ENCODE measurements around the gene MRO. TPM values are rescaled to one million over a fixed set of nuclear protein-coding genes. Genes with fewer than 3 reads are reported as not detected.

MRO gene
- total RNA-seq, 1 experiment from 2014 or later: 0.84 TPM

GRCh38 chr18:50753311-50753710 is 66.5 kb downstream of the MRO start:
- Histone ChIP-seq H3K27me3 (ENCODE audit: insufficient read depth, low read length) (peaks cover 14% of the 10 kb centered on the region; the same call in 1 of the 2 replicates), H3K27ac (ENCODE audit: low read depth, low read length) (no peak overlapping the region), H3K79me2 (ENCODE audit: insufficient read depth, low read length) (no peaks in the 10 kb centered on the region), H4K20me1 (ENCODE audit: insufficient read depth) (no peaks in the 10 kb centered on the region), H3K9me3 (ENCODE audit: control insufficient read depth in 1 of 2, insufficient read depth in 1 of 2, low read depth in 1 of 2, low read length in 2 of 2) (0 out of 4 replicates have a peak, but pooled peaks cover 0 to 6% of the 10 kb centered on the region in 2 experiments), H3K4me2 (ENCODE audit: low read length) (no peak overlapping the region), H3K36me3 (ENCODE audit: control insufficient read depth in 1 of 2, insufficient read depth in 2 of 2, low read length in 2 of 2) (no peaks in the 10 kb centered on the region), H3K4me1 (ENCODE audit: control insufficient read depth in 1 of 2, insufficient read depth in 2 of 2, low read length in 2 of 2) (peaks cover 5 to 9% of the 10 kb centered on the region in 2 experiments; a peak in 3 of 4 replicates), H3K9ac (ENCODE audit: low read length) (no peak overlapping the region), H3K9me2 (ENCODE audit: insufficient read depth) (no peaks in the 10 kb centered on the region), H2AFZ (ENCODE audit: low read depth, low read length, poor library complexity, severe bottlenecking) (no peak overlapping the region), H3K4me3 (replicated peaks in 1 of 2; ENCODE audit: low read depth in 1 of 2, low read length in 2 of 2) (no peak overlapping the region)
- CTCF ChIA-PET: no interaction called here
- no peak for ATAC-seq
- TF ChIP-seq EGR1 (IDR thresholded peaks at IDR 0.05; ENCODE audit: low read depth) (no peak), SP1 (IDR thresholded peaks at IDR 0.05; ENCODE audit: low read depth) (no peak), POLR2AphosphoS5 (IDR thresholded peaks at IDR 0.05; ENCODE audit: low read depth, low read length) (no peak), YY1 (IDR thresholded peaks at IDR 0.05; ENCODE audit: extremely low read depth, insufficient replicate concordance, low read depth, low read length) (no peak), ELF1 (IDR thresholded peaks at IDR 0.05; ENCODE audit: borderline replicate concordance, low read depth) (no peak), POLR2A (IDR thresholded peaks at IDR 0.05; ENCODE audit: borderline replicate concordance, extremely low read depth, insufficient read depth, insufficient read length) (no peak), FOSL1 (IDR thresholded peaks at IDR 0.05; ENCODE audit: low read depth) (no peak), JUND (IDR thresholded peaks at IDR 0.05) (no peak), EZH2 (IDR thresholded peaks at IDR 0.05) (no peak), CBX3 (IDR thresholded peaks at IDR 0.05; ENCODE audit: low read depth) (no peak)
- intact Hi-C loops (cut with micrococcal nuclease): no loop called here
- no TSS peak for BruUV-seq (replicated peaks)
- DNase-seq (ENCODE audit: low read depth, low spot score): no peak
- POLR2A ChIA-PET: no interaction called here
- RAD21 ChIA-PET (ENCODE audit: low non-redundant PET in 1 of 2, low total read pairs in 2 of 2, uncharacterized antibody in 2 of 2, unreplicated experiment in 2 of 2): no interaction called here

DNA sequence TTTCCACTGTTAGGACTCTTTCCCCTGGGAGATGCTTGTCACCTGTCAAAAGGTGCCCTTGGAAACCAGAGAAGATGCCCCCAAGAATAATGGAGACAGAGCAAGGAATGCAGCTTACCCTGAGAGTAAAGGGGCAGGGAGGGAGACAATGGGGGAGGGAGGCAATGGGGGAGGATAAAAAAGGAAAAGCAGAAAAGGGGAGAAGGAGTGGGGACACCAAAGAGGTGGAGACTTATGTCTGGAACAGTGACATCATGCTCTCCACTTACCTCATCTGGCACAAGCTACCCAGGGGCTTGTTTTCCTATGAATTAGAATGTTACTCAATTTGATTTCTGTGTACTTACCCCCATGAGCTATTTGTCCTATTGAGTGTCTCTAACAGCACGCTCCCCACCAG is 67.9 kb downstream of the MRO start:
- BruUV-seq (replicated peaks): no TSS peak
- intact Hi-C loops (cut with micrococcal nuclease): no loop called here
- ChIA-PET POLR2A (no interaction called here), CTCF (no interaction called here), RAD21 (ENCODE audit: low non-redundant PET in 1 of 2, low total read pairs in 2 of 2, uncharacterized antibody in 2 of 2, unreplicated experiment in 2 of 2) (no interaction called here)
- no peak overlapping the region for H3K27ac ChIP-seq (ENCODE audit: low read depth, low read length)
- no peak for TF ChIP-seq ELF1 (IDR thresholded peaks at IDR 0.05; ENCODE audit: borderline replicate concordance, low read depth)
- TF ChIP-seq JUND (IDR thresholded peaks at IDR 0.05): no peak
- no peak for TF ChIP-seq POLR2AphosphoS5 (IDR thresholded peaks at IDR 0.05; ENCODE audit: low read depth, low read length)
- TF ChIP-seq SIN3A (IDR thresholded peaks at IDR 0.05; ENCODE audit: low read depth): no peak
- TF ChIP-seq EZH2 (IDR thresholded peaks at IDR 0.05): no peak
- TF ChIP-seq, protein P1, sequence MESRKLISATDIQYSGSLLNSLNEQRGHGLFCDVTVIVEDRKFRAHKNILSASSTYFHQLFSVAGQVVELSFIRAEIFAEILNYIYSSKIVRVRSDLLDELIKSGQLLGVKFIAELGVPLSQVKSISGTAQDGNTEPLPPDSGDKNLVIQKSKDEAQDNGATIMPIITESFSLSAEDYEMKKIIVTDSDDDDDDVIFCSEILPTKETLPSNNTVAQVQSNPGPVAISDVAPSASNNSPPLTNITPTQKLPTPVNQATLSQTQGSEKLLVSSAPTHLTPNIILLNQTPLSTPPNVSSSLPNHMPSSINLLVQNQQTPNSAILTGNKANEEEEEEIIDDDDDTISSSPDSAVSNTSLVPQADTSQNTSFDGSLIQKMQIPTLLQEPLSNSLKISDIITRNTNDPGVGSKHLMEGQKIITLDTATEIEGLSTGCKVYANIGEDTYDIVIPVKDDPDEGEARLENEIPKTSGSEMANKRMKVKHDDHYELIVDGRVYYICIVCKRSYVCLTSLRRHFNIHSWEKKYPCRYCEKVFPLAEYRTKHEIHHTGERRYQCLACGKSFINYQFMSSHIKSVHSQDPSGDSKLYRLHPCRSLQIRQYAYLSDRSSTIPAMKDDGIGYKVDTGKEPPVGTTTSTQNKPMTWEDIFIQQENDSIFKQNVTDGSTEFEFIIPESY (IDR thresholded peaks at IDR 0.05; ENCODE audit: extremely low read depth, insufficient replicate concordance, low read length): no peak
- no peak for TF ChIP-seq YY1 (IDR thresholded peaks at IDR 0.05; ENCODE audit: extremely low read depth, insufficient replicate concordance, low read depth, low read length)
- no peak for TF ChIP-seq EGR1 (IDR thresholded peaks at IDR 0.05; ENCODE audit: low read depth)
- TF ChIP-seq REST (IDR thresholded peaks at IDR 0.05; ENCODE audit: low read depth): no peak
- TF ChIP-seq FOSL1 (IDR thresholded peaks at IDR 0.05; ENCODE audit: low read depth): no peak
- no peak for TF ChIP-seq CEBPB (IDR thresholded peaks at IDR 0.05; ENCODE audit: low read depth)
- no peak overlapping the region for H3K4me3 ChIP-seq (replicated peaks in 1 of 2; ENCODE audit: low read depth in 1 of 2, low read length in 2 of 2)
- DNase-seq (ENCODE audit: low read depth, low spot score) (no peak), ATAC-seq (no peak)
- H3K79me2 ChIP-seq (ENCODE audit: insufficient read depth, low read length): no peaks in the 10 kb centered on the region
- H3K4me1 ChIP-seq (ENCODE audit: control insufficient read depth in 1 of 2, insufficient read depth in 2 of 2, low read length in 2 of 2): peaks cover 9 to 16% of the 10 kb centered on the region in 2 experiments; a peak in 3 of 4 replicates
- no peak overlapping the region for H3K9ac ChIP-seq (ENCODE audit: low read length)
- no peak overlapping the region for H3K4me2 ChIP-seq (ENCODE audit: low read length)
- H3K9me3 ChIP-seq (ENCODE audit: control insufficient read depth in 1 of 2, insufficient read depth in 1 of 2, low read depth in 1 of 2, low read length in 2 of 2): 0 out of 4 replicates have a peak, but pooled peaks cover 0 to 6% of the 10 kb centered on the region in 2 experiments
- no peaks in the 10 kb centered on the region for H3K9me2 ChIP-seq (ENCODE audit: insufficient read depth)
- no peaks in the 10 kb centered on the region for H4K20me1 ChIP-seq (ENCODE audit: insufficient read depth)
- no peak overlapping the region for H2AFZ ChIP-seq (ENCODE audit: low read depth, low read length, poor library complexity, severe bottlenecking)
- no peaks in the 10 kb centered on the region for H3K36me3 ChIP-seq (ENCODE audit: control insufficient read depth in 1 of 2, insufficient read depth in 2 of 2, low read length in 2 of 2)
- peaks cover 14% of the 10 kb centered on the region; the same call in 1 of the 2 replicates for H3K27me3 ChIP-seq (ENCODE audit: insufficient read depth, low read length)

Measured in HCT116 (cell line).